ENCODE measurements around the gene DENND6B.

The DENND6B gene

GRCh38 chr22:50320116-50320515 is 6.7 kb downstream of the DENND6B start:
- H3K27me3 ChIP-seq (replicated peaks; ENCODE audit: control insufficient read depth, insufficient read depth, low read length) = no peaks in the 10 kb centered on the region
- H3K9me3 ChIP-seq (ENCODE audit: control insufficient read depth, low read length) = no peaks in the 10 kb centered on the region
- no peaks in the 10 kb centered on the region for H3K36me3 ChIP-seq (ENCODE audit: control insufficient read depth, insufficient read depth, low read length, severe bottlenecking)
- no peak for DNase-seq (ENCODE audit: low read depth)
- no peak overlapping the region for H3K4me3 ChIP-seq (ENCODE audit: low read length)
- H3K4me1 ChIP-seq (ENCODE audit: control insufficient read depth, insufficient read depth, low read length) = no peaks in the 10 kb centered on the region
- H3K9ac ChIP-seq (ENCODE audit: low read length) = no peak overlapping the region

GRCh38 chr22:50319503-50319951 is 7.3 kb downstream of the DENND6B start:
- Histone ChIP-seq H3K9ac (ENCODE audit: low read length) (no peak overlapping the region), H3K4me1 (ENCODE audit: control insufficient read depth, insufficient read depth, low read length) (no peaks in the 10 kb centered on the region), H3K4me3 (ENCODE audit: low read length) (no peak overlapping the region), H3K9me3 (ENCODE audit: control insufficient read depth, low read length) (no peaks in the 10 kb centered on the region), H3K27me3 (replicated peaks; ENCODE audit: control insufficient read depth, insufficient read depth, low read length) (no peaks in the 10 kb centered on the region), H3K36me3 (ENCODE audit: control insufficient read depth, insufficient read depth, low read length, severe bottlenecking) (no peaks in the 10 kb centered on the region)
- no peak for DNase-seq (ENCODE audit: low read depth)

GRCh38 chr22:50318698-50319411 is 8.0 kb downstream of the DENND6B start:
- Histone ChIP-seq H3K4me1 (ENCODE audit: control insufficient read depth, insufficient read depth, low read length) (no peaks in the 10 kb centered on the region), H3K9ac (ENCODE audit: low read length) (no peak overlapping the region), H3K9me3 (ENCODE audit: control insufficient read depth, low read length) (no peaks in the 10 kb centered on the region), H3K4me3 (ENCODE audit: low read length) (no peak overlapping the region), H3K27me3 (replicated peaks; ENCODE audit: control insufficient read depth, insufficient read depth, low read length) (no peaks in the 10 kb centered on the region), H3K36me3 (ENCODE audit: control insufficient read depth, insufficient read depth, low read length, severe bottlenecking) (no peaks in the 10 kb centered on the region)
- DNase-seq (ENCODE audit: low read depth) = no peak

- Histone ChIP-seq H3K9ac (ENCODE audit: low read length) (no peak overlapping the region), H3K4me1 (ENCODE audit: control insufficient read depth, insufficient read depth, low read length) (no peaks in the 10 kb centered on the region), H3K27me3 (replicated peaks; ENCODE audit: control insufficient read depth, insufficient read depth, low read length) (no peaks in the 10 kb centered on the region), H3K4me3 (ENCODE audit: low read length) (no peak overlapping the region), H3K36me3 (ENCODE audit: control insufficient read depth, insufficient read depth, low read length, severe bottlenecking) (no peaks in the 10 kb centered on the region), H3K9me3 (ENCODE audit: control insufficient read depth, low read length) (no peaks in the 10 kb centered on the region)
- no peak for DNase-seq (ENCODE audit: low read depth)
Measured at GRCh38 chr22:50318356-50318697, 8.5 kb downstream of the DENND6B start.

GRCh38 chr22:50317674-50318073 is 9.1 kb downstream of the DENND6B start:
- Histone ChIP-seq H3K9ac (ENCODE audit: low read length) (no peak overlapping the region), H3K4me3 (ENCODE audit: low read length) (no peak overlapping the region), H3K27me3 (replicated peaks; ENCODE audit: control insufficient read depth, insufficient read depth, low read length) (no peaks in the 10 kb centered on the region), H3K9me3 (ENCODE audit: control insufficient read depth, low read length) (no peaks in the 10 kb centered on the region), H3K4me1 (ENCODE audit: control insufficient read depth, insufficient read depth, low read length) (no peaks in the 10 kb centered on the region), H3K36me3 (ENCODE audit: control insufficient read depth, insufficient read depth, low read length, severe bottlenecking) (no peaks in the 10 kb centered on the region)
- DNase-seq (ENCODE audit: low read depth) = no peak

- H3K4me3 ChIP-seq (ENCODE audit: low read length) = no peak overlapping the region
- H3K4me1 ChIP-seq (ENCODE audit: control insufficient read depth, insufficient read depth, low read length) = no peaks in the 10 kb centered on the region
- H3K36me3 ChIP-seq (ENCODE audit: control insufficient read depth, insufficient read depth, low read length, severe bottlenecking) = no peaks in the 10 kb centered on the region
- no peak for DNase-seq (ENCODE audit: low read depth)
- H3K27me3 ChIP-seq (replicated peaks; ENCODE audit: control insufficient read depth, insufficient read depth, low read length) = no peaks in the 10 kb centered on the region
- H3K9me3 ChIP-seq (ENCODE audit: control insufficient read depth, low read length) = no peaks in the 10 kb centered on the region
- no peak overlapping the region for H3K9ac ChIP-seq (ENCODE audit: low read length)
Measured at GRCh38 chr22:50317178-50317577, 9.6 kb downstream of the DENND6B start.

- H3K4me1 ChIP-seq (ENCODE audit: control insufficient read depth, insufficient read depth, low read length) = no peaks in the 10 kb centered on the region
- H3K27me3 ChIP-seq (replicated peaks; ENCODE audit: control insufficient read depth, insufficient read depth, low read length) = no peaks in the 10 kb centered on the region
- no peaks in the 10 kb centered on the region for H3K9me3 ChIP-seq (ENCODE audit: control insufficient read depth, low read length)
- H3K9ac ChIP-seq (ENCODE audit: low read length) = no peak overlapping the region
- DNase-seq (ENCODE audit: low read depth) = no peak
- no peak overlapping the region for H3K4me3 ChIP-seq (ENCODE audit: low read length)
- H3K36me3 ChIP-seq (ENCODE audit: control insufficient read depth, insufficient read depth, low read length, severe bottlenecking) = no peaks in the 10 kb centered on the region
Measured at GRCh38 chr22:50316114-50317065, 10.4 kb downstream of the DENND6B start.

- no peak for DNase-seq (ENCODE audit: low read depth)
- Histone ChIP-seq H3K4me1 (ENCODE audit: control insufficient read depth, insufficient read depth, low read length) (no peaks in the 10 kb centered on the region), H3K9ac (ENCODE audit: low read length) (no peak overlapping the region), H3K9me3 (ENCODE audit: control insufficient read depth, low read length) (no peaks in the 10 kb centered on the region), H3K36me3 (ENCODE audit: control insufficient read depth, insufficient read depth, low read length, severe bottlenecking) (no peaks in the 10 kb centered on the region), H3K27me3 (replicated peaks; ENCODE audit: control insufficient read depth, insufficient read depth, low read length) (no peaks in the 10 kb centered on the region), H3K4me3 (ENCODE audit: low read length) (no peak overlapping the region)
Measured at GRCh38 chr22:50315289-50316113, 11.3 kb downstream of the DENND6B start.

GRCh38 chr22:50314455-50315288 is 12.1 kb downstream of the DENND6B start:
- Histone ChIP-seq H3K4me1 (ENCODE audit: control insufficient read depth, insufficient read depth, low read length) (no peaks in the 10 kb centered on the region), H3K27me3 (replicated peaks; ENCODE audit: control insufficient read depth, insufficient read depth, low read length) (no peaks in the 10 kb centered on the region), H3K9me3 (ENCODE audit: control insufficient read depth, low read length) (no peaks in the 10 kb centered on the region), H3K9ac (ENCODE audit: low read length) (no peak overlapping the region), H3K4me3 (ENCODE audit: low read length) (no peak overlapping the region), H3K36me3 (ENCODE audit: control insufficient read depth, insufficient read depth, low read length, severe bottlenecking) (no peaks in the 10 kb centered on the region)
- DNase-seq (ENCODE audit: low read depth) = no peak

GRCh38 chr22:50314081-50314454 is 12.7 kb downstream of the DENND6B start:
- Histone ChIP-seq H3K36me3 (ENCODE audit: control insufficient read depth, insufficient read depth, low read length, severe bottlenecking) (no peaks in the 10 kb centered on the region), H3K4me1 (ENCODE audit: control insufficient read depth, insufficient read depth, low read length) (peaks cover under 1% of the 10 kb centered on the region), H3K9me3 (ENCODE audit: control insufficient read depth, low read length) (no peaks in the 10 kb centered on the region), H3K4me3 (ENCODE audit: low read length) (no peak overlapping the region), H3K9ac (ENCODE audit: low read length) (no peak overlapping the region), H3K27me3 (replicated peaks; ENCODE audit: control insufficient read depth, insufficient read depth, low read length) (no peaks in the 10 kb centered on the region)
- no peak for DNase-seq (ENCODE audit: low read depth)

All from adipocyte (in vitro differentiated cells).